ENCODE data around the gene CAPN14.

CAPN14 gene

DNA sequence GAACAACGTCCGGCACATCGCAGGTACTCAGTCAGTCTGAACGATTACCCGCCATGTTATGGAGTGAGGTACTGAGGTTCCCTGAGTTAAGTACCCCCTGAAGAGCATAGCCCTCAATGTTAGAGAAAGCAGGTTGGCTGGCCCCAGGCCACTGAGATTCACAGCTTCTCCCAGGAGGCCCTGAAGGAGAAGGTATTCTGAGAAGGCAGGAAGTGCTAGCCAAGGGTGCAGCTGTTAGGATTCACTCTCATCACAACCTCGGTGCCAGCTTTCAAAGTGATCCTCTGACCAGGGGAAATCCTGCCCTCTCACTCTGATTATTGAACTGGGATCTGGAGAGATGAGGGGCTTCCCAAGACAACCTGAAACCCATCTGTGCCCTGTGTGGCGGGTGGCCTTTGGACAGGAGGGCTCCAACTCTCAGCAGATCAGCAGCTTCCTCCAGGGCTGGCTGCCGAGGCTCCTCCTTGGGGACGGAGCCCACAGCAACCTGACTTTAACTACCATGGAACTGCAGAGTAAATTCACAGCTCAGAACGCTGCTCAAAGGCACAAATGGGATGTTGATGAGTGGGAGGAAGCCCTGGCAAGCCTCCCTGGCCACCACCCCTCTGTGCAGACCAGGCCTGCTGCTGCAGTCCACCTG is 24.4 kb upstream of the CAPN14 start:
- H3K4me3 ChIP-seq (ENCODE audit: low read depth, low read length): no peak overlapping the region
- TF ChIP-seq, protein P1, sequence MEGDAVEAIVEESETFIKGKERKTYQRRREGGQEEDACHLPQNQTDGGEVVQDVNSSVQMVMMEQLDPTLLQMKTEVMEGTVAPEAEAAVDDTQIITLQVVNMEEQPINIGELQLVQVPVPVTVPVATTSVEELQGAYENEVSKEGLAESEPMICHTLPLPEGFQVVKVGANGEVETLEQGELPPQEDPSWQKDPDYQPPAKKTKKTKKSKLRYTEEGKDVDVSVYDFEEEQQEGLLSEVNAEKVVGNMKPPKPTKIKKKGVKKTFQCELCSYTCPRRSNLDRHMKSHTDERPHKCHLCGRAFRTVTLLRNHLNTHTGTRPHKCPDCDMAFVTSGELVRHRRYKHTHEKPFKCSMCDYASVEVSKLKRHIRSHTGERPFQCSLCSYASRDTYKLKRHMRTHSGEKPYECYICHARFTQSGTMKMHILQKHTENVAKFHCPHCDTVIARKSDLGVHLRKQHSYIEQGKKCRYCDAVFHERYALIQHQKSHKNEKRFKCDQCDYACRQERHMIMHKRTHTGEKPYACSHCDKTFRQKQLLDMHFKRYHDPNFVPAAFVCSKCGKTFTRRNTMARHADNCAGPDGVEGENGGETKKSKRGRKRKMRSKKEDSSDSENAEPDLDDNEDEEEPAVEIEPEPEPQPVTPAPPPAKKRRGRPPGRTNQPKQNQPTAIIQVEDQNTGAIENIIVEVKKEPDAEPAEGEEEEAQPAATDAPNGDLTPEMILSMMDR (IDR thresholded peaks at IDR 0.05; ENCODE audit: borderline replicate concordance, insufficient read depth, low read depth, low read length): no peak

DNA sequence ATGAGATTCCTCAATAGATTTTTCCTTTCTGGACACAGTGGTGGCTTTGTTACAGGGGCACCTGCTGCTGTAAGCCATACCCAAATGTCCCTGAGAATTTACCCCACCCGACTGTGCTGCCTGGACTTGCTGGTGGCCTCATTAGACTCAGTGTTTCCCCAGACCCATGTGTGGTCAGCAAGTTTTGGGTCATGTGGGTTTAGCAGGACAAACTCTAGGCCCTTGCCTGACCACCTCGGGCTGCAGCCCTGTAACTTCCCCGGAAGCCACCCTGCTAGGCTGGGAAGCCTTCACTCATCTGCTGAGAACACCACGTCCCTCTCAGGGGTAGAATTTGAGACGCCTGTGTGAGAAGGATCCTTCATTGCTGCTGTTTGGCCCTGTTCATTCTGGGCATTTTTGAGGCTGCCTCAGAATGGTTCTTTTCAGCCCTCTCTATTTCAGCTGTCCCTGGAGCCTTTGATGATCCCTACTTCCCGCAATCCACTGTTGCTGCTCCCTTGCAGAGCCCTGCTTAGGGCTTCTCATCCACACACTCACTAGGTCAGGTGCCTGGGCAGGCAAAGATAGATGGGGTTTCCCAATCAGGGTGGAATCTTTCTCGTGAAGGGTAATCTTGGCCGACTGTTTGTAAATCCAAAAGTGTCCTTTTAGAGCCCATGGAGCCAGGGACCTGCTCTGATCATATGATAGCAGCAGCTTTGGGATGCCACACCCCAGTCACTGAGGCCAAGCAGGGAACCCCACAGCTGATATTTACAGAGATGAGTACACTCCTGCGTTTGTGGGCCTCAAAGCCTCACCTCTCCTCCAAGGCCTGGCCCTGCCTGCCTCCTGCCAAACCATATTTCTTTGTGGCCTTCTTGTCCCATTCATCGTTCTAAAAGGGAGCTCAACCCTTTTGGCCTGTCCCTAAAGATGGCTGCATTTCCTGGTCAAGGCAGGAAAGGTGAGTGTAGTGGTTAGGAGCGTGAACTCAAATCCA is 23.4 kb upstream of the CAPN14 start:
- TF ChIP-seq, protein P1 (IDR thresholded peaks at IDR 0.05; ENCODE audit: borderline replicate concordance, insufficient read depth, low read depth, low read length): no peak
- no peak overlapping the region for H3K4me3 ChIP-seq (ENCODE audit: low read depth, low read length)

DNA sequence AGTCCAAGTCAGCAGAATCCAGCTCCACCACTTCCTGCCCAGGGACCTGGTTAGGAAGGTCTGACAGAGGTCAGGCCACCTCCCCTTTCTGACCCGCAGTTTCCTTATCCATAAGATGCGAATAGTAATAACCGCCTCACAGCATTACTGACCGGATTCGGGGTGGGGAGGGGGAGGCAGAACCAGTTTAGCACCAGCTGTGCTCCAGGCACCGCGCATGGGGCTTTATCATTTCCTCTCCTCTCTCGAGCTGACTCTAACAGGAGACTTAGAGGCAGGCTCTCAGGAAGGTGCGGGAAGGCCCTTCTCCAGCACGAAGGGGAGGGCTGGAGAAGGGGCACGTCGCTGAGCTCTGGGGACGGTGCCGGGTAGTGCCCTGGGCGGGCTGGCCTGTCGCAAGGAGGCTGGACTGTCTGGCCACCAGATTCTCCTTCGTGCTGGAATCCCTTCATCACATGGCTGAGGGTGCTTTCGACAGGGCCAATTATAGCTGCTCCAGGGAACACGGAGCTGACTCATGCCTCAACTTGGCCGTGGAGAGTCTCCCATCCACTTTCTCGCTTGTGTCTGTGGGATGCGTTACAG is 22.4 kb upstream of the CAPN14 start:
- no peak overlapping the region for H3K4me3 ChIP-seq (ENCODE audit: low read depth, low read length)
- TF ChIP-seq, protein P1 (IDR thresholded peaks at IDR 0.05; ENCODE audit: borderline replicate concordance, insufficient read depth, low read depth, low read length): no peak

DNA sequence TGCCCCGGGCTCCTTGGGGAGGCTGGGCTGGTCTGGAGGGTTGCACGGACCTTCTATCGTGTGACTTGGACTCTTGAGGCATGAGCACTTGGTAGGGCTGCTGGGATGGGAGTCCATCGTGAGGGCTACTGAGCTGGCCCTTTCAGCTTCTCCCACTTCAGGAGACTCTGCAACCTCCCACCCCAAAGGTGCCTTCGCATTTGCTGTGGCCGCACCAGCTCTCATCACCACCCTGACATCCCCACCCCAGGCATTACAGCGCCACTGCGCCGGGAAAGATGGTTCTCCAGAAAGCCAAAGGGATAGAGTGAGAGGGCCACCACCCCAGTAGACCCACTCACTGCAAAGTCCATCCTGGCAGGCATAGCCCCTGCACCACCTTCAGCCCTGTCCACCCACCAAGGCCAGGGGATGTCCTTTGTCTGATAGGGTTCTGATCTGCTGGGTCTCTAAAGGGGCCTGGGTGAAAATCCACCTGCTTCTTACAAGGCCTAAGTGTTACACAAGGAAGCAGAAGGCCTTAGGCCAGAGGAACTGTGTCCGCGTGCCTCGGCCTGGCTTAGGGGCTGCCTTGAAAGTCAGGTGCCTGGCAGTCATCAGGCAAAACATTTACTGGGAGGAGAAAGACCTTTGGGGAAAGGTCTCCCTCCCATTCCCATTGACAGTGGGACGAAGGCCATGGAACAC is 21.7 kb upstream of the CAPN14 start:
- H3K4me3 ChIP-seq (ENCODE audit: low read depth, low read length): no peak overlapping the region
- TF ChIP-seq, protein P1 (IDR thresholded peaks at IDR 0.05; ENCODE audit: borderline replicate concordance, insufficient read depth, low read depth, low read length): no peak

DNA sequence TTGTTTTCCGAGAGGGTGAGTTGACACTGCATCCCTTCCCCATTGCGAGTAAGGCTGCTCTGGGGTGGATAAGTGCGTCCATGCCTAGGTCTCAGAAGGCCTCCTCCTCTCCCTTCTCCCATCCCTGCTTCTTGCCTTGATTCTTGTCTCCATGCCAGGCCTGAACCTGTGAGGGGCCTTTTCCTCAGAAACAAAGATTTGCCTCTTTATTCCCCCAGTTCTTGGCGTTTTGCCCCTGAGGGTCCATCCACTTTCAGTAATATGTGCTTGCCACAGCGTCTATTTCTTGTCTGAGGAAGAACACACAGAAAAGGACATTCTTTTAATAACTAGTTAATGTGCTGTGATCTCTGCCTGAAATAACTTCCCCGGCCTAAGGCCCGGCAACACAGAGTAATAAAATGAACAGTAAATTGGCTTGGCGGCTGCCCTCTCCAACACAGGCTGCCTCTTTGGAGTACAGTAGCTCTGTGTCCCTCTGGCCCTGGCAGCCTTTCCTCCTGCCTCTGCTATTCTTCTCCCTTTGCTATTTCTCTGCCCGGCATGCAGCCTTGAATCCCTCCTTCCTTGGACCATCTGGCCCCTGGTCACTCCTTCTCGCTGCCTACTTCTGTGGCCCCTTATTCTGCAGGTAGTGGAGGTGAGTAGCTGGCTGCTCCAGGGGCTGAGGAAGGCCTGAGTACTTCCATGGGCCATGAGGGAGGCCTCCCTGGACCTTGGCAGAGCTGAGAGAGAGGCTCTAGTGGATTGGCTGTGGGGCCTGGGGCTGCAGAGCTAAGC is 21.0 kb upstream of the CAPN14 start:
- TF ChIP-seq, protein P1 (IDR thresholded peaks at IDR 0.05; ENCODE audit: borderline replicate concordance, insufficient read depth, low read depth, low read length): no peak
- H3K4me3 ChIP-seq (ENCODE audit: low read depth, low read length): no peak overlapping the region

DNA sequence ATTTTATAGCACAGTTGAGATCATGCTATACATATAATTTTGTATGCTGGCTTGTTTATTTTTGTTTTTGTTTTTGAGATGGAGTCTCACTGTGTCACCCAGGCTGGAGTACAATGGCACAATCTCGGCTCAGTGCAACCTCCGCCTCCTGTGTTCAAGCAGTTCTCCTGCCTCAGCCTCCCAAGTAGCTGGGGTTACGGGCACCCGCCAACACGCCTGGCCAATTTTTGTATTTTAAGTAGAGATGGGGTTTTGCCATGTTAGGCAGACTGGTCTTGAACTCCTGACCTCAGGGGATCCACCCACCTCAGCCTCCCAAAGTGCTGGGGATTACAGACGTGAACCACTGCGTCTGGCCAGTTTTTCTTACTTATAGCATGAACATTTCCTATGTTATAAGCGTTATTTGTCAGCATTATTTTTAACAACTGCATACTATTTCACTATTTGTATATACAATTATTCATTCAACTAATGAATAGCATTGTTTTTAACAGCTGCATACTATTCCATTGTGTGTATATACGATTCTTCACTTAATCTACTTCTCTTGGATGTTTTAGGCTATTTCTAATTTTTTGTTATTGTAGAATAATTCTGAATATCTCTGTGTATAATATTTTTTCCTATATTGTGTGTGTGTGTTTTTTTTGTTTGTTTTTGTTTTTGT is 20.2 kb upstream of the CAPN14 start:
- no peak overlapping the region for H3K4me3 ChIP-seq (ENCODE audit: low read depth, low read length)
- TF ChIP-seq, protein P1 (IDR thresholded peaks at IDR 0.05; ENCODE audit: borderline replicate concordance, insufficient read depth, low read depth, low read length): no peak

All from GM12875 (cell line).